ENCODE results near the gene LTBP2. TPM values are rescaled to one million over a fixed set of nuclear protein-coding genes. Genes with fewer than 3 reads are reported as not detected.

Gene LTBP2
- total RNA-seq, 1 donor, result 493 TPM

DNA sequence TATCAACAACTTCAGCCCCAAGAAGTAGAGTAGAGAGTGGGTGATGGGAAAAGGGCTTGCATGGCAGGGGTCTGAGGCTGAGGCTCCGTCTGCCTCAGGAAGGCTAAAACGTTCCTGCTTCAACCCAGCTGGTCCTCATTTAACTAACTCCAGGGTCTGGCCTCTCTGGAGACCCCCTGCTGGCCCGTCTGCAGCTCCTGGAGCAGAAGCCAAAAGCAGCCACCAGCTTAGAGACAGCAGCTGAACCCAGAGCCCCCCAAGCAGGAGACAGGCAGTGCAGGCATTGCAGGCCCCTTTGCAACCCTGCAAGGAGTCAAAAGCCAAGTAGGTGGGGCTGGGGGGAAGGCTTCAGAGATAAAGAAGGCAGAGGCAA lies 25.1 kb upstream of the LTBP2 start:
- Histone ChIP-seq H3K27ac (ENCODE audit: low read depth, low read length) (peak overlapping the region; percentile 59), H4K20me1 (ENCODE audit: insufficient read depth, low read length) (no peaks in the 10 kb centered on the region), H3K27me3 (ENCODE audit: insufficient read depth, low read length) (no peaks in the 10 kb centered on the region), H3K79me2 (ENCODE audit: insufficient read depth, low read length) (no peaks in the 10 kb centered on the region), H3K4me1 (ENCODE audit: insufficient read depth, low read length) (peaks cover 33% of the 10 kb centered on the region), H3K4me3 (ENCODE audit: insufficient read depth, low read length) (no peak overlapping the region), H2AFZ (ENCODE audit: low read length) (no peak overlapping the region), H3K9me3 (ENCODE audit: low read depth, low read length) (no peaks in the 10 kb centered on the region), H3K4me2 (ENCODE audit: insufficient read depth, low read length) (no peak overlapping the region), H3K36me3 (ENCODE audit: insufficient read depth, low read length) (no peaks in the 10 kb centered on the region)
- TF ChIP-seq, protein P1, sequence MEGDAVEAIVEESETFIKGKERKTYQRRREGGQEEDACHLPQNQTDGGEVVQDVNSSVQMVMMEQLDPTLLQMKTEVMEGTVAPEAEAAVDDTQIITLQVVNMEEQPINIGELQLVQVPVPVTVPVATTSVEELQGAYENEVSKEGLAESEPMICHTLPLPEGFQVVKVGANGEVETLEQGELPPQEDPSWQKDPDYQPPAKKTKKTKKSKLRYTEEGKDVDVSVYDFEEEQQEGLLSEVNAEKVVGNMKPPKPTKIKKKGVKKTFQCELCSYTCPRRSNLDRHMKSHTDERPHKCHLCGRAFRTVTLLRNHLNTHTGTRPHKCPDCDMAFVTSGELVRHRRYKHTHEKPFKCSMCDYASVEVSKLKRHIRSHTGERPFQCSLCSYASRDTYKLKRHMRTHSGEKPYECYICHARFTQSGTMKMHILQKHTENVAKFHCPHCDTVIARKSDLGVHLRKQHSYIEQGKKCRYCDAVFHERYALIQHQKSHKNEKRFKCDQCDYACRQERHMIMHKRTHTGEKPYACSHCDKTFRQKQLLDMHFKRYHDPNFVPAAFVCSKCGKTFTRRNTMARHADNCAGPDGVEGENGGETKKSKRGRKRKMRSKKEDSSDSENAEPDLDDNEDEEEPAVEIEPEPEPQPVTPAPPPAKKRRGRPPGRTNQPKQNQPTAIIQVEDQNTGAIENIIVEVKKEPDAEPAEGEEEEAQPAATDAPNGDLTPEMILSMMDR (IDR thresholded peaks at IDR 0.05; ENCODE audit: extremely low read depth, low read depth, low read length), result no peak
- DNase-seq (ENCODE audit: insufficient read length, low spot score, missing footprints), result no peak

DNA sequence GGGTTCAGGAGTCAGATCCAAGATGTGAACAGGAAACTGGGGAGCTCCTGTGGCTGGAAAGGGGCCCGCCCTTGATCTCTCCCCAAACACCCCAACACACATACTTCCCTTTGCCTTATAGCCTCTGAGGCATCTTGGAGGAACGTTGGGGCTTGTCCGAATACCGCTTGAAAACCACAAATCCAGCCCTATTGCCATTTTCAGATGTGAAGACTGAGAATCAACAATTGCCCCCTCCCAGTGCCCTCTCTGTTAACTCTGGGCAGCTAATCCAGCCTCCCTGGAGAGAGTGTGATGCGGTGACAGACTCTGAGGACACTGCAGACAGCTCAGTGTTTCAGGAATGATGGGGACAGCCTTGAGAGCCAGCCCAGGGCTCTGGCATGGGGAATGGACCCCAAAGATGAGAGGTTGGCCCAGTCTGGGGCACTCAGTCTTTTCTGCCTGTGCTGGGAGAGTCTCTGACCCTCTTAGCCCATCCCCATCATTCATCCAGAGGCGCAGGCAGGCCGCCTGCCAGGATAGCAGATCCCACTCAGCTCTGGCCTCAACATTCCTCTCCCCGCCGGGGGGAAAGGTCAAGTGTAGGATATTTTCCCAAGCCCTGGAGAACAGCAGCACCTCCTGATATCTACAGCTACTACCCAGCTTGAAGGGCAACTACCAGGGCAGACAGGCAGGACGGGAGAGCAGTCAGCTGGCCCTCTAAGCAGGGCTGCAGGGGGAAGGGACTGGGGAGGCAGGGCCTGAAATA lies 24.6 kb upstream of the LTBP2 start:
- Histone ChIP-seq H3K4me2 (ENCODE audit: insufficient read depth, low read length) (peak overlapping the region; percentile 58), H3K4me3 (ENCODE audit: insufficient read depth, low read length) (peak overlapping the region; percentile 21), H3K36me3 (ENCODE audit: insufficient read depth, low read length) (no peaks in the 10 kb centered on the region), H4K20me1 (ENCODE audit: insufficient read depth, low read length) (no peaks in the 10 kb centered on the region), H3K27ac (ENCODE audit: low read depth, low read length) (peak overlapping the region; percentile 59), H3K9me3 (ENCODE audit: low read depth, low read length) (no peaks in the 10 kb centered on the region), H2AFZ (ENCODE audit: low read length) (peak overlapping the region; percentile 4), H3K79me2 (ENCODE audit: insufficient read depth, low read length) (no peaks in the 10 kb centered on the region), H3K4me1 (ENCODE audit: insufficient read depth, low read length) (peaks cover 32% of the 10 kb centered on the region), H3K27me3 (ENCODE audit: insufficient read depth, low read length) (no peaks in the 10 kb centered on the region)
- DNase-seq (ENCODE audit: insufficient read length, low spot score, missing footprints), result peak; percentile 81
- TF ChIP-seq, protein P1 (IDR thresholded peaks at IDR 0.05; ENCODE audit: extremely low read depth, low read depth, low read length), result no peak

DNA sequence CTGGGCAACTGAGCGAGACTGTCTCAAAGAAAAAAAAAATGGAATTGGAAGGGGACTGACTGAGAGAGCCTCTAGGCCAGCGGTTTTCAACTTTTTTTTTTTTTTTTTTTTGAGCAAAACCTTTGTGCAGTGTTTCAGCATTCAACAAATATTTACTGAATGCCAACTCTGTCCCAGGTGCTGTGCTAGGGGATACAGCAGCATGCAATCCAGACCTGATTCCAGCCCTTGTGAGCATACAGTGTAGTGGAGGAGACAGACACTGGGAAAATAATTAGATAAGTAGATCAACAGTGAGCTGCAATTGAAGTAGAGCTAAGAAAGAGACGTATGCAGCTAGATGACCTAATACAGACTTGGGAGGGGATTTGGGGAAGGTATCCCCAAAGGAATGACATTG lies 23.8 kb upstream of the LTBP2 start:
- Histone ChIP-seq H3K36me3 (ENCODE audit: insufficient read depth, low read length) (no peaks in the 10 kb centered on the region), H3K4me3 (ENCODE audit: insufficient read depth, low read length) (peak overlapping the region; percentile 21), H4K20me1 (ENCODE audit: insufficient read depth, low read length) (no peaks in the 10 kb centered on the region), H2AFZ (ENCODE audit: low read length) (peak overlapping the region; percentile 4), H3K79me2 (ENCODE audit: insufficient read depth, low read length) (no peaks in the 10 kb centered on the region), H3K27ac (ENCODE audit: low read depth, low read length) (peak overlapping the region; percentile 59), H3K4me2 (ENCODE audit: insufficient read depth, low read length) (peak overlapping the region; percentile 58), H3K9me3 (ENCODE audit: low read depth, low read length) (no peaks in the 10 kb centered on the region), H3K27me3 (ENCODE audit: insufficient read depth, low read length) (no peaks in the 10 kb centered on the region), H3K4me1 (ENCODE audit: insufficient read depth, low read length) (peaks cover 32% of the 10 kb centered on the region)
- TF ChIP-seq, protein P1 (IDR thresholded peaks at IDR 0.05; ENCODE audit: extremely low read depth, low read depth, low read length), result no peak
- DNase-seq (ENCODE audit: insufficient read length, low spot score, missing footprints), result no peak

DNA sequence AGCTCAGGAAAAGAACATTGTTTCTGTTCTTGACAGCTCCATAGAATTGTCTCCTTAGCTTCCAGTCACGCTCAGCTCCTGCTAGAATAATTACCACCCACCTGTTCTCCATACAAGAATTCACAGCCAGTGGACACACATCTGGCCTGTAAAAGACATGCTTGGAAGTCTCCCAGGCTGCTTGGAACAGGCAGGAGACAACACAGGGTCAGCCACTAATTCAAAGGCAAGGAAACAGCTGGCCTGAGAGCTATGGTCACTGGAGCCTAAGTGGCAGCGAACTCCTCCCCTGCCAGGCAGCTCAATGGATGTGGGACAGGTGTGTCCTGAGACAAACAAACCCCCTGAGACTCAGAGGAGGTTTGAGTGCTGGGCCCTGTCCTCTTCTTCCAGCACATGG lies 22.9 kb upstream of the LTBP2 start:
- Histone ChIP-seq H4K20me1 (ENCODE audit: insufficient read depth, low read length) (no peaks in the 10 kb centered on the region), H2AFZ (ENCODE audit: low read length) (no peak overlapping the region), H3K27me3 (ENCODE audit: insufficient read depth, low read length) (no peaks in the 10 kb centered on the region), H3K4me2 (ENCODE audit: insufficient read depth, low read length) (no peak overlapping the region), H3K9me3 (ENCODE audit: low read depth, low read length) (no peaks in the 10 kb centered on the region), H3K36me3 (ENCODE audit: insufficient read depth, low read length) (no peaks in the 10 kb centered on the region), H3K4me1 (ENCODE audit: insufficient read depth, low read length) (peaks cover 32% of the 10 kb centered on the region), H3K4me3 (ENCODE audit: insufficient read depth, low read length) (no peak overlapping the region), H3K79me2 (ENCODE audit: insufficient read depth, low read length) (no peaks in the 10 kb centered on the region), H3K27ac (ENCODE audit: low read depth, low read length) (no peak overlapping the region)
- TF ChIP-seq, protein P1 (IDR thresholded peaks at IDR 0.05; ENCODE audit: extremely low read depth, low read depth, low read length), result no peak
- DNase-seq (ENCODE audit: insufficient read length, low spot score, missing footprints), result no peak

Data from osteoblast (primary cell).